K562 treated with DMSO at 1 percent for 48 hours (cell line): ENCODE results near the gene C22orf23. TPM values are rescaled to one million over a fixed set of nuclear protein-coding genes. Genes with fewer than 3 reads are reported as not detected.

Experiments used
- total RNA-seq: library from RNA; unstranded; fragments of 300-600 nt; gene quantifications from 2 replicates; pipeline ENCODE4 v1.2.3, GENCODE V29; 2022; ENCODE audit warnings: low replicate concordance; ENCODE audit errors: extremely low read depth

The C22orf23 gene
- not detected in 2 replicates for total RNA-seq

DNA sequence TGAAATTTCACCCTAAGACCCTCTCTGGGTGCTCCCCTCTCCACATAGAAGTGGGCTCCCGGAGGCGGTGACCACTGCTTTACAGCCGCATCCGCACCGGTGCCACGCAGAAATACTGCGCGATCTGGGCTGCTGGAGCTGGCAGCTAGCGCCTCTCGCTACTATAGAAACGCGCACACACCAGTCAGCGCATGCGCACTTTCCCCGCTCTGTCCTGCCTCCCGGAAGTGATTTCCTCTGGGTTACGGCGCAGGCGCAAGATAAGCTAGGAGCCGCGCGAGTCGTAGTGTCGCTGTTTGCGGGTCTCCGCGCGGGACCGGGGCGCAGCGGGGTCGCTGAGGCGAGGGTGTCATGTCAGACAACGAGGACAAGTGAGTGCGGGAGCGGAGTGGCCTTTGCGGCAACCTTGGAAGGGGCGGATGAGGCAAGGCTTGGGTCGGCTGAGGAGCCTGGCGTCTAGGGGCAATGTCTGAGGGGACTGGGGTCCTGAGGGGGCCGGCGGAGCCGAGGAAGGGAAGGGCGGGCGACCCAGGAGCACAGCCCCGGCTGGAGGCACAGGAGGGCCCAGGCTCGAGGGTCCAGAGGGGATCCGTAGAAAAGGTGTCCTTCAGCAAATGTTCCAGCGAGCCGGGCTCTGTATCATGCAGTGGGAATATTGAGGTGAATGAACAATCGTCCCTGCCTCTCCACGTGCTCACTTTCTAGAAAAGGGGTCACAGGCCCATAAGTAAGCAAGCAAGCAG lies at the start of gene C22orf23, which contains the start of gene POLR2F:
Gene C22orf23, minus strand, starts transcription at position 165 of the 743 bp plus-strand sequence. CDS start 452 bp downstream, outside the sequence.
Gene POLR2F, plus strand, starts transcription at position 263 of the 743 bp plus-strand sequence. Its CDS starts 89 bp downstream, at position 352.

GRCh38 chr22:37983860-37984791 lies 30.7 kb upstream of the C22orf23 start, which contains the start of gene SOX10:
SOX10 (minus strand) TSS chr22:37984555; CDS start chr22:37983784, 771 bp downstream.

GRCh38 chr22:37905534-37906363 lies 47.7 kb downstream of the C22orf23 start, which contains the start of gene MICALL1:
MICALL1 (plus strand) TSS chr22:37906297; CDS start chr22:37906423, 126 bp downstream.

Other genes starting within 250 kb of the C22orf23 start
- gene GCAT, start 145.7 kb downstream of the C22orf23 start, total RNA-seq: not detected in 2 replicates
- not detected in 2 replicates for gene GALR3, start 130.2 kb downstream of the C22orf23 start, total RNA-seq
- not detected in 2 replicates for gene ANKRD54, start 109.3 kb downstream of the C22orf23 start, total RNA-seq
- 851 TPM in 1 of 2 replicates, not detected in the other for gene EIF3L, start 104.2 kb downstream of the C22orf23 start, total RNA-seq
- gene MICALL1, start 47.3 kb downstream of the C22orf23 start, total RNA-seq: not detected in 2 replicates
- gene POLR2F, start 98 bp upstream of the C22orf23 start, total RNA-seq: not detected in 2 replicates
- not detected in 2 replicates for gene SOX10, start 31.0 kb upstream of the C22orf23 start, total RNA-seq
- gene PICK1, start 103.8 kb upstream of the C22orf23 start, total RNA-seq: not detected in 2 replicates
- gene SLC16A8, start 130.6 kb upstream of the C22orf23 start, total RNA-seq: not detected in 2 replicates
- not detected in 2 replicates for gene BAIAP2L2, start 157.1 kb upstream of the C22orf23 start, total RNA-seq
- gene PLA2G6, start 228.2 kb upstream of the C22orf23 start, total RNA-seq: not detected in 2 replicates
- gene MAFF, start 248.4 kb upstream of the C22orf23 start, total RNA-seq: not detected in 2 replicates